GM19239 (cell line): Measurements from ENCODE around the gene PCBP3.
"Not testable (repeated sequence)": the region's sequence is repeated elsewhere in the genome, so short reads cannot be mapped to it uniquely, and the experiment has no call there.

Experiments used
- DNase-seq: peaks from one replicate; pipeline ENCODE4 v3.0.0; 2011; ENCODE audit warnings: low spot score; ENCODE audit not compliant: insufficient read length
- FAIRE-seq: peaks from 2 replicates; lab custom pipeline; 2011; peaks lifted over from hg19 to GRCh38; lab: Jason Lieb, UNC

The PCBP3 gene

DNA sequence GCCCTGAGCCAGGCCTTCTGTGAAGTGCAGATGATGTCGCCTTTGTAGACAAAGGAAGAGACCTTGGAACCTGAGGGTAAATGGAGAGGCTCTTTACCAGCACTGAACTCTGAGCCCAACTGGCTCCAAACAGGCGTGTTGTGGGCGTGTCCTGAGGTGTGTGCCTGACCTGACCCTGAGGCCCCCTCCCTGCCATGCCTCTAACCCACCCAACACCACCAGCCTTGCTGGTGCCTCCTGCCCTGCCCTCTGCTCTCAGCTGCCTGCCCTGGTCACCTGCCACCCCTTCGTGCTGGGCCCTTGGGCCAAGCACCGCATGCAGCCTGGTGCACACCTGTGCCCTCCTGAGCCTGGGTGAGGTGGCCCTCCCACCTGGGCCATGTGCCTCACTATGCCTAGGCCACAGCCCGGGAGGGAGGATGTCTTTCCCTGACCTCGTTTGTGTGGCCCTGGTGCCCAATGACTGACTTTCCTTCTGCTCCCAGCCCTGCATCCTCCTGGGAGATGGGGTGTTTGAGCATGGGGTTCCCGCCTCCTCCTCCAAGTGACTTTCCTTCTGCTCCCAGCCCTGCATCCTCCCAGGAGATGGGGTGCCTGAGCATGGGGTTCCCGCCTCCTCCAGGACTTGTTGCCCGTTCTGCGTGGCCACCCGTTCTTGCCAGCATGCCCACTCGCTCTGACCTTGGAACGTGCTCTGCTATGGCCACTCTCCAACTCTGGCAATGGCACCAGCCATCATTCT is 157.0 kb downstream of the PCBP3 start:
- no peak for DNase-seq
- no peak for FAIRE-seq

DNA sequence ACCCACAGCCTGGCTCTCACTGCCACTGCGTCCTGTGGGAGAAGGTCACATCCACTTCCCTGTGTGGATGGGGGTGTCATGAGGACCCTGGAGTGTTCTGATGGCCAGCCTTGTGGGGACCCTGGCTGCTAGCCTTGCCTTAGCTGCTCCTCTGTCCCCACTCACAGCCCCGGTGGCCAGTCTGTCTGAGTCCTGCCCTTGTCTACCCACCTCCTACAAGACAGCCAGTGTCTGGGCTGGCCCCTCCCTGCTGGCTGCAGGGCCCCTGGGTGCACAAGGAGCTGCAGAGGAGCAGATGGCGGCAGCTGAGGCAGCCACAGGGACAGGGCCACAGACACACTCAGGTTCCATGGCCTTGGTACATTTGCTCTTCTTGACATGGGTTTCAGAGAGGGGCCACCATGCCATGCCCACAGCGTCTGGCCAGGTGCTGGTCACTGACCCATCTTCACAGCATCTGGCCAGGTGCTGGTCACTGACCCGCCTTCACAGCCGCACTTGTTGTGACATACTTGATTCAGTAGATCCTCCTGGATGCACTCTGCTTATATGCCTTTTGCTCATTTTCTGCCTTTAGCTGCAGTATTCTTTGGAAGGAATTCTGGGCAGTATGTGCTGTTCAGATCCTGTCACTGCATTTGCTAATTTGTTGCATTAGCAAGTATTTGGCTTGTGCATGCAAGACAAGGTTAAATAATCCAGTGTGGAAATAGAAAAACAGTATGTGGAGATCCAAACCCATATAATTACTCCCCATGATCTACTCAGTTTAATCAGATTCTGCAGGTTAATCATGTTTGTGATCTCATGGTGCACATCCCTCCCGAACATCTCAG is 157.8 kb downstream of the PCBP3 start:
- FAIRE-seq (no peak), DNase-seq (no peak)

DNA sequence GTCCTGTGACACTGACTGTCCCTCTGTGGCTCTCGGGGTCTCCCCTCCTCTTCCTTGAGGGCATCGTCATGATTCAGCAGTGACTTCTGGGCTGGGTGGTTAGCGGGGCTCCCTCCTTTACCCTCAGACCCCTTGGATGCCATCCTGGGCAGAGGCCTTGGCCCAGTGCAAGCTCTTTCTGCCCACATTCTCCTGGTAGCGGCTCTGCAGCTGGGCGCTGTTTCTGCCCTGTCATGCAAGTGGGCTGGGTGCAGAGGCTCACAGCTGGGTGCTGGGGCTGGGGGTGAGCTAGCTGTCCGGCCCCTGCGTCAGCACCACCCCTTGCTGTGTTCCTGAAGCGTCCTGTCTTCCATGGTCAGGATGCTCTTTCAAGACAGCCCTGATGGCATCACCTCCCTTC is 158.5 kb downstream of the PCBP3 start:
- FAIRE-seq: no peak

DNA sequence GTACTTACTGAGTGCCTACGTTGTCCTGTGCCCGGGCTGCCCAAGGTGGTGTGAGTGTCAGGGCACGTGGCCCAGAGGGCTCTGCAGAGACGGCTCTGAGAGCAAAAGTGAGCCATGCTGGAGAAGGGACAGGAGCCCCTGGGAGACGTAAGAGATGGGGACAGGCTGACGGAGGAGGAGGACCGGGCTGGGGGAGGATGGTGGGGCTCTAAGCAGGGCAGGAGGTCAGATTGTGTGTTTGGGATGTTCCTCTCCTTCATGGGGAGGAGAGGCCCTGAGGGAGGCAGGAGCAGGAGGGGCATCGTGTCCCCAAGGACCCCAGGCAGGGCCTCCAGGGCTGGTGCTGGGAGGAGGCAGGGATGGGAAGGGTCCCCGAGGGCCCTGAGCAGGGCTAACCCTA is 158.9 kb downstream of the PCBP3 start:
- FAIRE-seq: no peak
- no peak for DNase-seq

More for the DNA sequence above, 158.5 kb downstream of the PCBP3 start:
- no peak for DNase-seq

DNA sequence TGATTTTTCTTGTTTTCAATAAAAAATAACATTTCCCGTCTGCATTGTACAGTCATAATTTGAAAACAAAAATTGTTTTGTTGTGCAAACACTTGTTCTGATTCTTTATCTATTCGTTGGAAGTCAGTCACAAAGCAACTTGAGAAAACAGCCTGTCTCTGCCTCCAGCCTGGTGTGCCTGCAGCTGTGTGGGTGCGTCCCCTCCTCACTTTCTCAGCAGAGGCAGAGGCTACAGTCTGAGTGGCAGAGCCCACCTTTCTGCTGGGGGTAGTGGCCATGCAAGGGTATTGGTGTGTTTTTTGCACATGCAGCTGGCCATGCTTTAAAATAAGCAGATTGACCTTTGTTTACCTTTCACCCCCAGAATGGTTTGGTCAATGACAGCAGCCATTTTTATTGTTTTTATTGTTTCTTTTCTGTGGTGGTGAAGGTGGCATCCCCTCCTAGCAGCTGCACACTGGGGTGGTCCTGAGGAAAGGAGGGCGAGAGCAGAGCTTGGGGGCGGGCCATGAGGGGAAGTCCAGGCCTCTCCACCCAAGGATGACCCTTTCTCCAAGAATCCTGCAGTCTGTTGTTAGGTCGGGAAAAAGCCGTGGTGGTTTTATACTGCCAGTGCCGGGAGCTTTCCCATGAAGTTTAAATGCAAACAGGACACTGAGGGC is 159.6 kb downstream of the PCBP3 start:
- no peak for DNase-seq
- FAIRE-seq: no peak

DNA sequence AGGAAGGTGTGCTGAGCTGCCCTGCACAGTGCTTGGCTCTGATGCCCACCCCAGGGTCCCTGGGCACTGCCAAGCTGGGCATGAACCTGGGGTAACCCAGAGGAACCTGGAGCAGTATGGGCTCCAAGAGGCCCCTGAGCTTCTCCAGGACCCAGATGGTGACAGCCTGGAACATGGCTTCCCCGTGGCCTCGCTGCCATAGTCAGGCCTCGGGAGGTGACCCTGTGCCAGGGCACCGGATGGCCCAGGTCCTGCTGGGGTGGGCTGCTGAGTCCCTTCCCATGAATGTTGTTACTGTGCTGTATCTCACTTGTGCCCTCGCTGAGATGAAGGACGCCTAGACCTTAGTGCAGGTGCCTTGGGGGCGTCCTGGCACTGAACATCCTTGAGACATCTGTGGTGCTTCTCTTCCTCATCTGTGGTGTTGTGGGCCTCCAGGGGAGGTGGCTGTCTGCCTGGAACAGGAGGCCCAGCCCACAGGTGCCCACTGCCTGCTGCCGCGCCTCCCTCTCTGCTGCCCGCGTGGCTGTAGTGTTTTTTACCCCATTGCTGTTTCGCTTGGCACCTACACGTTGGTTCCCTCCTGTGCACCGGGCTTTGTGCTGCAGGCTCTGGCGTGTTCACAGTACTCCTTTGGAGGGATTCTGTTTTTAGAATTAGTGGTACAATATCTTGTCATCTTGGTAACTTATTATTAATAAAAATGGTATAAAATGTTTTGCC is 160.3 kb downstream of the PCBP3 start:
- FAIRE-seq (no peak), DNase-seq (no peak)

DNA sequence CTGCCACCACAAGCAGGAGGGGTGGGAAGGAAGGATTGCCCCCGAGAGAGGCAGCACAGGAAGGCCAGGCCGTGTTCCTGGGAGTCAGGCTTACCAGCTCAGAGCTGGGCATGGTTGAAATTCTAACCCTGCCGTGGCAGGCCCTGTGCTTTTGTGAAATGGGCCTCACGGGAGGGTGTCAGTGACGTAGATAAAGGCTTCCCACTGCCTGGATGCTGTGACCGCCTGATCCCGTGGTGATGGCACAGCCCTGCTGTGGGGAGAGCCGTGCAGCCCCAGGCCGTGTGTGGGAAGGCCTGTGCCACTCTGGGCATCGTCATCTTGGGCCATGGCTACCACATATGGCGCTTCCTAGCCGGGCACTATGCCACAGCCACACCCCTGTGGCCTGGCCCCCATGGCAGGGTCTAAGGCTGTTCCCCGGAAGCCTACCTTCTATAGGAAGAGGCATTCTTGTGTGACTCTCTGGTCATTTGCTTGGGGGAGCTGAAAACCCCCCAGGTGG is 161.3 kb downstream of the PCBP3 start:
- FAIRE-seq (no peak), DNase-seq (no peak)

DNA sequence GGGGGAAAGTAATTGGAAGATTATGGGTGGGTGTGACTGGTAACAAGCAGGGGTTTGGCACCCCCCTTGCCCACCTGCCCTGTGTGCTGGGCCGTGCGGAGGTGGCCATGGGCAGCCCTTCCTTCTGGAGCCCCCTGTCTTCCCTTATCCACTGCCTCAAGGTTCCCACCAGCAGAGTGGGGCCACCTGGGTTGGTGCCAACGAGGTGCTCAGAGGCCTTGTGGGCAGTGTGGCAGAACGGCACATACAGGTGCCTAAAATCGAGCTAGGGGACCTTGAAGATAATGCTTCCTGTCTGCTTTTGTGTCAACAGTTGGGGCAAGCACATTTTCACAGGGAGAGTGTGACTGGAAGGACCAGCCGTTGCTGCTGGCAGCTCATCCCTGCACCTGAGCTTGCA is 161.8 kb downstream of the PCBP3 start:
- FAIRE-seq (no peak), DNase-seq (no peak)

DNA sequence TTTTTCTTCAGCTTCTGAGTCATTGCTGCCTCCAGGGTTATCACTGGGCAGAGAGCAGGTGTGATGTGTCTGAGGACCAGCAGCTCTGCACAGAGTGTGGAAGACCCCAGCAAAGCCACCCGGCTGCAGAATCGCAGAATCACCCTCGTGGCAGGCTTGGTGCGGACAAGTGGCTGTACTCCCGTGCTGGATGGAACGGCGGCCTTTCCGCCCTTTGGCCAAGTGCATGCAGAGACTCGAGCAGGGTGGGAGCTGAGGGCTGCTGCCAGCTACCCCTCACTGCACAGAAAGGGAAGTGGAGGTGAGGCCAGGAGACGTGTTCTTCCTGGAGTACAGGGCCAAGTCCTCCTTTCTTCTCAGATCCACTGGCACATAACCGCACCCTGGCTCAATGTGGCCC is 162.5 kb downstream of the PCBP3 start:
- DNase-seq: no peak
- FAIRE-seq: no peak

DNA sequence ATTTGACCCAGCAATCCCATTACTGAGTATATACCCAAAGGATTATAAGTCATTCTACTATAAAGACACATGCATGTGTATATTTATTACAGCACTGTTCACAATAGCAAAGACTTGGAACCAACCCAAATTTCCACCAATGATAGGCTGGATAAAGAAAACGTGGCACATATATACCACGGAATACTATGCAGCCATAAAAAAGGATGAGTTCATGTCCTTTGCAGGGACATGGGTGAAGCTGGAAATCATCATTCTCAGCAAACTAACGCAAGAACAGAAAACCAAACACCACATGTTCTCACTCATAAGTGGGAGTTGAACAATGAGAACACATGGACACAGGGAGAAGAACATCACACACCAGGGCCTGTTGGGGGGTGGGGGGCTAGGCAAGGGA is 165.1 kb downstream of the PCBP3 start:
- not testable (repeated sequence) for FAIRE-seq, DNase-seq

DNA sequence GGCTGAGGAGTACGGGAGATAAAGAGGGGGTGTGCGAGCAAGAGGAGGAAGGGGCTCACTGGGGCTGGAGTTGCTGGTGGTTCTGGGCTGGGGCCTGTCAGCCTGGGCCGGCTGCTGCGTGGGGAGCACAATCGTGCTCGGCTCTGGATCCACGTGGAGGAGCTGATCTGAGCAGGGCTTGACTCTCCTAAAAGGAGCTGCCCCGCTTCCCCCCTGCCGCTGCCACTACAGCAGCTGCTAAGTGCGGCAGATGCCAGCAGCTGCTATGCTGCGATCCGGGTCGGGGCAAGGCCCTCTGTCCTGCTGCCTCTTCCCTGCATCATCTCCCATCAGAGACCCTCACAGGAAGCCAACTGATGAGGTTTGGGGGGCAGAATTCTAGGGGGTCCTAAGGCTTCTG is 165.9 kb downstream of the PCBP3 start:
- FAIRE-seq (no peak), DNase-seq (no peak)

DNA sequence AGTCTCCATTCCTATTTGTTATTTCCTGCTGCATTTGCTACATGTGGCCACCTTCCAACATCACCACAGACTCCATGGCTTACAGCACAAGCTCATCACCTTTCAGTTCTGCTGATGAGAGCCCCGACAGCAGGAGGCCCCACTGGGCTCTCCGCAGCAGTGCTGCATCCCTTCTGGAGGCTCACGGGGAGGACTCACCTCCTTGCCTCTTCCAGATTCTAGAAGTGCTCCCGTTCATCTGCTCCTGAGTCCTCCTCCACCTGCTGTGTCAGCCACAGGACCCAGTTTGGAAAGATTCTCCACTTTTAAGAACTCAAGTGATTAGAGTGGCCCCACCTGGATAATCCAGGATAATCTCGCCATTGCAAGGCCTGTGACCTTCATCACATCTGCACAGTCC is 167.6 kb downstream of the PCBP3 start:
- no peak for FAIRE-seq
- DNase-seq: no peak

DNA sequence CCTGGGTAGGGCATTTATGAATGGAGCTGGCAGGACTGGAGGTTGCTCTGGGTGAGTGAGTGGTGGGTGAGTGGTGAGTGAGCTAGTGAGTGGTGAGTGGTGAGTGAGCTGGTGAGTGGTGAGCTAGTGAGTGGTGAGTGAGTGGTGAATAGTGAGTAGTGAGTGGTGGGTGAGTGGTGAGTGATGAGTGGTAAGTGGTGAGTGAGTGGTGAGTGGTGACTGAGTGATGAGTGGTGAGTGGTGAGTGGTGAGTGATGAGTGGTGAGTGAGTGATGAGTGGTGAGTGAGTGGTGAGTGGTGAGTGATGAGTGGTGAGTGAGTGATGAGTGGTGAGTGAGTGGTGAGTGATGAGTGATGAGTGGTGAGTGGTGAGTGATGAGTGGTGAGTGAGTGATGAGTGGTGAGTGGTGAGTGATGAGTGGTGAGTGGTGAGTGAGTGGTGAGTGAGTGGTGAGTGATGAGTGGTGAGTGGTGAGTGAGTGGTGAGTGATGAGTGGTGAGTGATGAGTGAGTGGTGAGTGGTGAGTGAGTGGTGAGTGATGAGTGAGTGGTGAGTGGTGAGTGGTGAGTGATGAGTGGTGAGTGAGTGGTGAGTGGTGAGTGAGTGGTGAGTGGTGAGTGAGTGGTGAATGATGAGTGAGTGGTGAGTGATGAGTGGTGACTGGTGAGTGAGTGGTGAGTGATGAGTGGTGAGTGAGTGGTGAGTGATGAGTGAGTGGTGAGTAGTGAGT is 170.8 kb downstream of the PCBP3 start:
- DNase-seq, FAIRE-seq: not testable (repeated sequence)

DNA sequence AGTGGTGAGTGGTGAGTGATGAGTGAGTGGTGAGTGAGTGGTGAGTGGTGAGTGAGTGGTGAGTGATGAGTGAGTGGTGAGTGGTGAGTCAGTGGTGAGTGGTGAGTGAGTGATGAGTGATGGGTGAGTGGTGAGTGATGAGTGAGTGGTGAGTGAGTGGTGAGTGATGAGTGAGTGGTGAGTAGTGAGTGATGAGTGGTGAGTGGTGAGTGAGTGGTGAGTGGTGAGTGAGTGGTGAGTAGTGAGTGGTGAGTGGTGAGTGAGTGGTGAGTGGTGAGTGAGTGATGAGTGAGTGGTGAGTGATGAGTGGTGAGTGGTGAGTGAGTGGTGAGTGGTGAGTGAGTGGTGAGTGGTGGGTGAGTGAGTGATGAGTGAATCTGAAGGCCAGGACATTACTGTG is 172.3 kb downstream of the PCBP3 start:
- FAIRE-seq, DNase-seq: not testable (repeated sequence)

DNA sequence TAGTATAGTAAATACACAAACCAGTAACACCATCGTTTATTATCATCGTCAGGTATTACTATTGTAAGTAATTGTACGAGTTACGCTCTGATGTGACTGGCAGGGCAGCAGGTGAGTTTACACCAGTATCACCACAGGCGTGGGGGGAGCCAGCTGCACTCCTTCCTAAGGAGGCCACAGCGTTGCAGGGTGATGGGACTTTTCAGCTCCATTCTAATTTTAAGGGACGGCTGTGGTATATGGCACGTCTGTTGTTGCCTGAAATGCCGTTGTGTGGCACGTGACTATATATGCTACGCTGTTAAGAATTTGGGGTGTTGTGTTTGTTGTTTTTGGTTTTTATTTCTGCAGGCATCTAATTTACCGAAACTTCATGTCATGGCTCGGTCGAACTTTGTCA is 173.3 kb downstream of the PCBP3 start:
- no peak for FAIRE-seq
- no peak for DNase-seq

DNA sequence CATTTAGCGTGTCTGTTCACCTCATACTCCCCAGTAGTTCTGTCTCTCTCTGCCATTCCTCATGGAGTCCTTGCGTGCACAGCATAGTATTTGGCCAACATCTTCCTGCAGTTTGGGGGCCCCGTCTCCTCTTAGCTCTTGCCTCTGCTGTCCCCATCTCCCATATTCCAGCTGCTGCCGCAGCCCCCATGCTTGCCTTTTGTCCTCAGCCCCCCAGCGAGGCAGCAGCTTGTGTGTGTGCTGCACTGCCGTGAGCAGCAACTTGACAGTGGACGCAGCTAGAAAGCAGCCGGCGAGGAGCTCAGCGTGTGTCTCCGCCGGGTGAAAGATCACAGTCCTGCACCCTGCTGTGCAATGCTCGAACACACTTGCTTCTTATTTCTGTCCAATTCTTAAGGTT is 173.8 kb downstream of the PCBP3 start:
- DNase-seq: no peak
- FAIRE-seq: no peak

DNA sequence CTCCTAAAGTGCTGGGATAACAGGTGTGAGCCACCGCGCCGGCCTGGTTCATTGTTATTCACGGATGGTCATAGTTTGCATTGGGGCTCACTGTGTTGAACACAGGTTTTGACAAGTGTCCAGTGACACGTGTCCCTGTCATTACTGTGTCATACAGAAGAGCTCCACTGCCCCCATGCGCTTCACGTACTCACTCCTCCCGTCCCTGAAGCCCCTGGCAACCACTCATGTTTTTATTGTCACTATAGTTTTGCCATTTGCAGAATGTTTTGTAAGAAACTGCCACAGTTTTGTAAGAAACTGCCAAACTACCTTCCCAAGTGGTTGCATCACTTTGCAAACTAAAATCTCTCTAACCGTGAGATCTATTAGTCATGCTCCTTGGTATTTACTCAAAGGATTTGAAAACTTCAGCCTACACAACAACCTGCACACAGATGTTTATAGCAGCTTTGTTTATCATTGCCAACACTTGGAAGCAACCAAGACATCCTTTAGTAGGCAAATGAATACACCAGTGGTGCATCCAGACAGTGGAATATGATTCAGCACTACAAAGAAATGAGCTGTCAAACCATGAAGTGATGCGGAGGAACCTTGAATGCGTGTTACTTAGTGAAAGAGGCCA is 174.9 kb downstream of the PCBP3 start:
- DNase-seq (no peak), FAIRE-seq (no peak)

DNA sequence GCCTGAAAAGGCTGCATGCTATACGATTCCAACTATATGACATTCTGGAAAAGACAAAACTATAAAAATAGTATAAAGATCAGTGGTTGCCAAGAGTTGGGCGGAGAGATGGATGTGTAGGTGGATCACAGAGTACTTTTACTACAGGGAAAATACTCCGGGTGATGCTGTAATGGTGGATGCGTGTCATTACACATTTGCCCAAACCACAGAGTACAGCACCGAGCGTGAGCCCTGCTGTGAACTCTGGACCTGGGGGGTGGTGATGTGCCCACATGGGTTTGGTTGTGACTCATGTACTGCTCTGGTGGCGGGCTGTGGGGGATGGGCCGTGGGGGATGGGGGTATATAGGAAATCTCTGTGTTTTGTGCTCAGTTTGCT is 175.4 kb downstream of the PCBP3 start:
- no peak for DNase-seq
- no peak for FAIRE-seq

DNA sequence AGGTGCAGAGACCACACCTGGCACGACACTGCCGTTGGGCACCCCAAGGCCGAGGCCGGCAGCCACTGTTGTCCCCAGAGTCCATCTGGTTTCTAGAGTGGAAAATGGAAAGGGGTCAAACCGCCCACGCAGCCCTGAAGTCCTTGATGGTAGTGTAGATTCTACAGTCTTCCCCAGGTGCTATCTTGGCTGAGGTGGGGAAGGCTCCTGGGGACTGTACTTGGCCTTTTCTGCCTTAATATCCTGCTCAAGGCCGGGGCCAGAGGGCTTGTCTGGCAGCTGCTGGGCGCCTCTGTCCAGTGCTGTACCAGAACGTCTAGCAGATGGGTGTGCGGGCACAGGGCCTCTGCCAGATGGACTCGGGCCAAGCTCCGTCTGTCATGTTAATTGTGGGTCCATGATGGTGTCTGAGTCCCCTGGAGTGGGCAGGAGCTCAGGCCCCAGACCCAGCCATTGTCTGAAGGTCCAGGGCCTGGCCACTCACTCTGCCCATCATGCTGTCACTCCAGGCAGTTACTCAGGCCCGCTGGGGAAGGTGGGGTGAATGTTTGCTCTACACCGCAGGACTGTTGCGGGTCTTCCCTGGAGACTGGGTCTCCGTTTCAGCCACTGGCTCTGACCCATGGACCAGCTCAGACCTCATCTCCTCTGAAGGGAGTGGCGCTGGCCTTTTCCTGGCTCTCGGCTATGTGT is 176.1 kb downstream of the PCBP3 start:
- DNase-seq: no peak
- FAIRE-seq: no peak
